HuH-7 (cell line): ENCODE measurements around the gene SLC8A1.
A peak's percentile ranks its signal among the peaks of the same experiment; 100 is the strongest.

ENCODE experiments used
- DNase-seq: peaks from one replicate; pipeline ENCODE4 v3.0.0; 2011; ENCODE audit warnings: low spot score

SLC8A1 gene

GRCh38 chr2:40271094-40271493, 180.8 kb downstream of the SLC8A1 start:
- DNase-seq: no peak

GRCh38 chr2:40270372-40270771, 181.5 kb downstream of the SLC8A1 start:
- DNase-seq: no peak

- no peak for DNase-seq
Measured at GRCh38 chr2:40268566-40268965, 183.3 kb downstream of the SLC8A1 start.

- no peak for DNase-seq
Measured at GRCh38 chr2:40266201-40266600, 185.7 kb downstream of the SLC8A1 start.

- DNase-seq: no peak
Measured at GRCh38 chr2:40265602-40266001, 186.3 kb downstream of the SLC8A1 start.

GRCh38 chr2:40261042-40261441, 190.8 kb downstream of the SLC8A1 start:
- no peak for DNase-seq

- DNase-seq: no peak
Measured at GRCh38 chr2:40260437-40260836, 191.5 kb downstream of the SLC8A1 start.

- DNase-seq: no peak
Measured at GRCh38 chr2:40259900-40260299, 192.0 kb downstream of the SLC8A1 start.

- DNase-seq: no peak
Measured at GRCh38 chr2:40258135-40258457, 193.8 kb downstream of the SLC8A1 start.

GRCh38 chr2:40257340-40258134, 194.4 kb downstream of the SLC8A1 start:
- no peak for DNase-seq

GRCh38 chr2:40256649-40257048, 195.2 kb downstream of the SLC8A1 start:
- peak; percentile 2 for DNase-seq

GRCh38 chr2:40256008-40256407, 195.9 kb downstream of the SLC8A1 start:
- DNase-seq: no peak

GRCh38 chr2:40255103-40255502, 196.8 kb downstream of the SLC8A1 start:
- DNase-seq: no peak

- no peak for DNase-seq
Measured at GRCh38 chr2:40254611-40255010, 197.3 kb downstream of the SLC8A1 start.

GRCh38 chr2:40251137-40251536, 200.8 kb downstream of the SLC8A1 start:
- no peak for DNase-seq

- no peak for DNase-seq
Measured at GRCh38 chr2:40249577-40249976, 202.3 kb downstream of the SLC8A1 start.

- DNase-seq: no peak
Measured at GRCh38 chr2:40248294-40248693, 203.6 kb downstream of the SLC8A1 start.

- DNase-seq: peak; percentile 4
Measured at GRCh38 chr2:40244675-40245074, 207.2 kb downstream of the SLC8A1 start.

GRCh38 chr2:40244251-40244650, 207.6 kb downstream of the SLC8A1 start:
- no peak for DNase-seq

- no peak for DNase-seq
Measured at GRCh38 chr2:40243581-40244187, 208.2 kb downstream of the SLC8A1 start.

GRCh38 chr2:40242315-40242714, 209.6 kb downstream of the SLC8A1 start:
- no peak for DNase-seq

- no peak for DNase-seq
Measured at GRCh38 chr2:40240070-40240469, 211.8 kb downstream of the SLC8A1 start.

- no peak for DNase-seq
Measured at GRCh38 chr2:40230707-40231432, 221.0 kb downstream of the SLC8A1 start.
